Thyroid gland (tissue), 4 donors: Measurements from ENCODE around the gene RNF4.

ENCODE experiments used
- CTCF ChIP-seq, 6 experiments: fragments of 200-600 bp in 3 of 6; fragments of 450-650 bp in 3 of 6; sonication (generic) in 3 of 6; IDR thresholded peaks; one replicate each; pipeline ENCODE4 v1.5.1; 2016 to 2019; ENCODE audit warnings: antibody characterized with exemption in 6 of 6, mild to moderate bottlenecking in 2 of 6, inconsistent platforms in 1 of 6, moderate library complexity in 1 of 6
- POLR2A ChIP-seq, 2 donors: fragments of 450-650 bp; IDR thresholded peaks; one replicate each; pipeline ENCODE4 v1.6.1; 2017; ENCODE audit warnings: antibody characterized with exemption in 2 of 2, mild to moderate bottlenecking in 2 of 2, moderate library complexity in 1 of 2

GRCh38 chr4:2443061-2443730 is 25.7 kb upstream of the RNF4 start:
- TF ChIP-seq CTCF (IDR thresholded peaks at IDR 0.05) (no peak), POLR2A (IDR thresholded peaks at IDR 0.05) (no peak)
